ENCODE results near the gene FXN. TPM values are rescaled to one million over a fixed set of nuclear protein-coding genes. Genes with fewer than 3 reads are reported as not detected.

Gene FXN
- total RNA-seq, 2 donors from 2014 or later, result 0.68 to 4.0 TPM

DNA sequence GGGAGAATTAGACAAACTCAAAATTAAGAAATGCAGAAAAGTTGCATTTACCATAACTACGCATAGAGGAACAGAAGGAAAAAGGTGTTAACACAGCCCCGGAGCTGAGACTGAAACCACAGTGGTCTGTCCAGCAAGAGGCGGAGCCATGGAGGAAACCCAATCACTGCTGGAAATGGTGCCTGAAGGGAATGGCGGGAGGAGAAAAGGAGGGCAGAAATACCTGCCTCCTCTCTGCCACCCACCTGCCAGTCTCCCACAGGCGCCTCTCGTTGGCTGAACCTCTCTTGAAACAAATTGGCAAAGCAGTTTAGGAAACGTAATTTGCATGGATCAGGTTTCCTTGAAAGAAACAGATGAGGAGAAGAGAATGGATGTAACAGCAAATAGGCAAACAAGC lies 11.9 kb upstream of the FXN start:
- peak overlapping the region; percentile 3 for H3K4me3 ChIP-seq
- ATAC-seq (ENCODE audit: insufficient number of reproducible peaks, low FRiP score, low read depth), result no peak
- no peaks in the 10 kb centered on the region for H3K4me1 ChIP-seq (ENCODE audit: control insufficient read depth in 1 of 2, low read depth in 2 of 2)
- H3K9me3 ChIP-seq, result no peaks in the 10 kb centered on the region
- no peaks in the 10 kb centered on the region for H3K27me3 ChIP-seq (replicated peaks; ENCODE audit: insufficient read depth)
- DNase-seq (ENCODE audit: low spot score), result no peak
- H3K36me3 ChIP-seq, result no peaks in the 10 kb centered on the region
- TF ChIP-seq, protein P1, sequence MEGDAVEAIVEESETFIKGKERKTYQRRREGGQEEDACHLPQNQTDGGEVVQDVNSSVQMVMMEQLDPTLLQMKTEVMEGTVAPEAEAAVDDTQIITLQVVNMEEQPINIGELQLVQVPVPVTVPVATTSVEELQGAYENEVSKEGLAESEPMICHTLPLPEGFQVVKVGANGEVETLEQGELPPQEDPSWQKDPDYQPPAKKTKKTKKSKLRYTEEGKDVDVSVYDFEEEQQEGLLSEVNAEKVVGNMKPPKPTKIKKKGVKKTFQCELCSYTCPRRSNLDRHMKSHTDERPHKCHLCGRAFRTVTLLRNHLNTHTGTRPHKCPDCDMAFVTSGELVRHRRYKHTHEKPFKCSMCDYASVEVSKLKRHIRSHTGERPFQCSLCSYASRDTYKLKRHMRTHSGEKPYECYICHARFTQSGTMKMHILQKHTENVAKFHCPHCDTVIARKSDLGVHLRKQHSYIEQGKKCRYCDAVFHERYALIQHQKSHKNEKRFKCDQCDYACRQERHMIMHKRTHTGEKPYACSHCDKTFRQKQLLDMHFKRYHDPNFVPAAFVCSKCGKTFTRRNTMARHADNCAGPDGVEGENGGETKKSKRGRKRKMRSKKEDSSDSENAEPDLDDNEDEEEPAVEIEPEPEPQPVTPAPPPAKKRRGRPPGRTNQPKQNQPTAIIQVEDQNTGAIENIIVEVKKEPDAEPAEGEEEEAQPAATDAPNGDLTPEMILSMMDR (IDR thresholded peaks at IDR 0.05), result no peak
- no peak overlapping the region for H3K27ac ChIP-seq

DNA sequence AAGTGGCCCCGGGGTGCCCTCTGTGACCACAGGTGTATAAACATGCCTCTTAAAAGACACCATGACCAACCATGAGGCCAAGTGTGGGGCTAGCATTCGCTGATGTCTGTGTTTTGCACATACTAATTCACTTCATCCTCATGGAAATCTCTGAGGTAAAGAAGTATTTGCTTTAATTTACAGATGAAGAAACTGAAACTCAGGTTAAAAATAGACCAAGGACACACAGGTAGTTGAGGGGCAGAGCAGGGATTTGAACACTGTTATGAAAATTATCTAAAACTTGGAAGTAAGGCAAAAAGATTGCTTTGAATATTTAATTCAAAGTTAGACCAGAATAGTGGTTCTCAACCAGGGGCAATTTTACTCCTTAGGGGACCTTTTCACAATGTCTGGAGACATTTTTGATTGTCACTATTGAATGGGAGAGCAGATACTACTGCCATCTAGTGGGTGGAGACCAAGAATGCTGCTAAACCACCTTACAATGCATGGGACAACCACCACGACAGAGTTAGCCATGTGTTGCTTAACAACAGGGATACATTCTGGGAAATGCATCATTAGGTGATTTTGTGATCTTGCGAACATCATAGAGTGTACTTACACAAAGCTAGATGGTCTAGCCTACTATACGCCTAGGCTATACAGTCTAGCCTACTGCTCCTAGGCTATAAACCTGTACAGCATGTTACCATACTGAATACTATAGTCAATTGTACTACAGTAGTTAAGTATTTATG lies 8.0 kb upstream of the FXN start:
- H3K9me3 ChIP-seq, result no peaks in the 10 kb centered on the region
- H3K4me3 ChIP-seq, result no peak overlapping the region
- no peaks in the 10 kb centered on the region for H3K36me3 ChIP-seq
- DNase-seq (ENCODE audit: low spot score) (no peak), ATAC-seq (ENCODE audit: insufficient number of reproducible peaks, low FRiP score, low read depth) (no peak)
- no peak overlapping the region for H3K27ac ChIP-seq
- H3K27me3 ChIP-seq (replicated peaks; ENCODE audit: insufficient read depth), result no peaks in the 10 kb centered on the region
- TF ChIP-seq, protein P1 (IDR thresholded peaks at IDR 0.05), result peak; percentile 59
- H3K4me1 ChIP-seq (ENCODE audit: control insufficient read depth in 1 of 2, low read depth in 2 of 2), result no peaks in the 10 kb centered on the region

DNA sequence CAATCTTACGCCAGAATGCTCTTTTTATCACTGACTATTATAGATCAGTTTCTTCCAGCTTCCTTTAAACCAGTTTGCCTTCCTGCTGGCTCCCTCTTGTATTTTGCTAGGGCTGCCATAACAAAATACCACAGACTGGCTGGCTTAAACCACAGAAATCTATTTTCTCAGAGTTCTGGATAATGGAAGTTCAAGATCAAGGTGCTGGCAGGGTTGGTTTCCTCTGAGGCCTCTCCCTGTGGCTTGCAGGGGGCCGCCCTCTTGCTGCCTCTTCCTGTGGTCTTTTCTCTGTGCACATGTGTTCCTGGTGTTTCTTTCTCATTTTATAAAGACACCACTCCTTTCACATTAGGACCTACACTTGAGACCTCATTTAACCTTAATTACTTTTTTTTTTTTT lies 6.8 kb upstream of the FXN start:
- H3K4me1 ChIP-seq (ENCODE audit: control insufficient read depth in 1 of 2, low read depth in 2 of 2), result no peaks in the 10 kb centered on the region
- H3K27ac ChIP-seq, result no peak overlapping the region
- no peaks in the 10 kb centered on the region for H3K27me3 ChIP-seq (replicated peaks; ENCODE audit: insufficient read depth)
- no peak overlapping the region for H3K4me3 ChIP-seq
- H3K9me3 ChIP-seq, result no peaks in the 10 kb centered on the region
- TF ChIP-seq, protein P1 (IDR thresholded peaks at IDR 0.05), result no peak
- no peak for DNase-seq (ENCODE audit: low spot score)
- ATAC-seq (ENCODE audit: insufficient number of reproducible peaks, low FRiP score, low read depth), result no peak
- H3K36me3 ChIP-seq, result no peaks in the 10 kb centered on the region

DNA sequence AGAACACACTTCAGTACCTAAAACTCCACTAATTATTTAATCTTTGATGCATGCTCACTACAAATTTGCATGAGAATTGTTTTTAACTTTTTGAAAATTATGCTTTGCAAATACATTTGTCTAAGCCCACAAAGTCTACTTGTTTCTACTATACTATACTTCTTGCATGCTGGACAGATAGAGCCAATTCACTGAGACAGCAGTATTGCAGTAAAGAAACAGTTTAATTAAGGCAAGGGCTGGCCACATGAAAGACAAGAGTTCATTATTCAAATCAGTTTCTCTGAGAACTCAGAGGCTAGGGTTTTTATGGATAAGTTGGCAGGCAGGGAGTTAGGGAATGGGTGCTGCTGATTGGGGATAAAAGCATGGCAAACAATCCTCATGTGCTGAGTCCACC lies 6.0 kb upstream of the FXN start:
- Histone ChIP-seq H3K4me1 (ENCODE audit: control insufficient read depth in 1 of 2, low read depth in 2 of 2) (no peaks in the 10 kb centered on the region), H3K27me3 (replicated peaks; ENCODE audit: insufficient read depth) (no peaks in the 10 kb centered on the region), H3K27ac (no peak overlapping the region), H3K4me3 (no peak overlapping the region), H3K9me3 (no peaks in the 10 kb centered on the region), H3K36me3 (no peaks in the 10 kb centered on the region)
- ATAC-seq (ENCODE audit: insufficient number of reproducible peaks, low FRiP score, low read depth) (no peak), DNase-seq (ENCODE audit: low spot score) (no peak)
- TF ChIP-seq, protein P1 (IDR thresholded peaks at IDR 0.05), result no peak

DNA sequence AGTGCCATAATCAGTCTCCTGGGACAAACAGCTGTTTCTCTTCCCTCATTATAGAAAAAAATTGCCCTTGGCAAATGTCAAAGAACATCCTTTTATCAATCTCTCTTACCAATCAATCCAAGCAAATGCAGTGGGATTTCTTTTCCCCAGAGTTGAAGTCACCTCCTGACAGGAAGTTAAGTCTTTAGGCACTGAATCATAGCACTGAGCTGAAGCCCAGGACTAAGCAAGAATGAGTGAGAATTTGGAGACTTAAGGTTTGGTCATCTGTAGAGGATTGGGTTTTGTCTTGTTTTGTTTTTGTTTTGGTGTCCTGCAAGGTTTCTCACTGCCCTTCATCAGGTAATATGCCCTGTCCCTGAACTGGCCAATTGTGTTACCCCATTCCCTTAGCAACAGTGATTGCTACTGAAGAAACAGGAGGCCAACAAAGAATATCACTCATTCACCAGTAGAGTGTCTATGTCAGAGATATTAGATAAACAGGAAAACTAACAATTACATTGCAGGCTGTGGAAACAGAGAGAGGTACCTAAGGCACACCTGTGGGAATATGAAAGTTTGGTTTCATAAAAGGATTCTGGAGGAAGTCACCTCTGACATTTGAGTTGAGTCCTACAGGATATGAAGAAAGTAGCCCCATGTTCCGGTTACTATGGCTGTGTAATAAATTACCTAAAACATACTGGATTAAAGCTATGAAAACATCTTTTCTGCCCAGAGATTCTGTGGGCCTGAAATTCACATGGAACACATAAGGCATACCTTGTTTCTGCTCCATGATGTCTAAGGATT lies 4.5 kb upstream of the FXN start:
- no peak overlapping the region for H3K27ac ChIP-seq
- H3K4me3 ChIP-seq, result no peak overlapping the region
- DNase-seq (ENCODE audit: low spot score), result no peak
- TF ChIP-seq, protein P1 (IDR thresholded peaks at IDR 0.05), result no peak
- peaks cover 3 to 5% of the 10 kb centered on the region in 2 donors for H3K4me1 ChIP-seq (ENCODE audit: control insufficient read depth in 1 of 2, low read depth in 2 of 2)
- no peaks in the 10 kb centered on the region for H3K27me3 ChIP-seq (replicated peaks; ENCODE audit: insufficient read depth)
- no peaks in the 10 kb centered on the region for H3K9me3 ChIP-seq
- H3K36me3 ChIP-seq, result no peaks in the 10 kb centered on the region
- ATAC-seq (ENCODE audit: insufficient number of reproducible peaks, low FRiP score, low read depth), result no peak

All from thoracic aorta (tissue), 2 donors.